HEK293 (cell line): Measurements from ENCODE around the gene DDX10.

Experiments
- CTCF ChIA-PET: fragments of 350-600 bp; formaldehyde crosslinking; extraction: SDS; loops from one replicate; lab custom pipeline; 2021; ENCODE audit warnings: antibody characterized with exemption; lab: Yijun Ruan, JAX
- POLR2A ChIA-PET: fragments of 300-600 bp; formaldehyde crosslinking; extraction: SDS; loops from one replicate; lab custom pipeline; 2020; ENCODE audit warnings: antibody characterized with exemption, inconsistent platforms; lab: Yijun Ruan, JAX
- H3K27ac ChIP-seq: fragments of 200-500 bp; sonication (Bioruptor generic); 2 replicates; pipeline ENCODE4 v1.5.1; 2014; ENCODE audit warnings: low read depth, low read length, control low read depth, inconsistent platforms; ENCODE audit errors: extremely low read depth
- H3K36me3 ChIP-seq, 2 experiments: fragments of 200-500 bp in 1 of 2; sonication (Bioruptor generic) in 1 of 2; 1 replicate in 1 of 2; 2 replicates in 1 of 2; pipeline ENCODE4 v1.5.1; 2014 to 2017; ENCODE audit warnings: inconsistent platforms in 2 of 2, low read length in 2 of 2; ENCODE audit not compliant: control insufficient read depth in 2 of 2, insufficient read depth in 1 of 2
- H3K4me1 ChIP-seq: fragments of 200-500 bp; sonication (Bioruptor generic); 2 replicates; pipeline ENCODE4 v1.5.1; 2014; ENCODE audit warnings: mild to moderate bottlenecking, low read length, inconsistent platforms; ENCODE audit not compliant: control insufficient read depth, insufficient read depth
- H3K4me3 ChIP-seq: 2 replicates; pipeline ENCODE4 v1.5.1; 2011; ENCODE audit warnings: low read depth, mild to moderate bottlenecking, control low read depth, low read length, moderate library complexity
- H3K9me3 ChIP-seq: fragments of 200-500 bp; sonication (Bioruptor generic); 2 replicates; pipeline ENCODE4 v1.5.1; 2014; ENCODE audit warnings: low read depth, low read length, inconsistent platforms; ENCODE audit not compliant: control insufficient read depth, insufficient read depth
- CTCF ChIP-seq: fragments of 450-650 bp; formaldehyde crosslinking; IDR thresholded peaks from 2 replicates; pipeline ENCODE4 v1.5.1; 2016; ENCODE audit warnings: missing biosample characterization, missing genetic modification characterization
- RBAK ChIP-seq: fragments of 450-650 bp; formaldehyde crosslinking; IDR thresholded peaks from 2 replicates; pipeline ENCODE4 v1.5.1; 2016; ENCODE audit warnings: missing biosample characterization, missing genetic modification characterization
- SALL2 ChIP-seq: fragments of 450-650 bp; formaldehyde crosslinking; IDR thresholded peaks from 2 replicates; pipeline ENCODE4 v1.5.0; 2017; ENCODE audit warnings: missing biosample characterization, mild to moderate bottlenecking, missing genetic modification characterization, borderline replicate concordance
- ZBTB10 ChIP-seq: fragments of 450-650 bp; formaldehyde crosslinking; IDR thresholded peaks from 2 replicates; pipeline ENCODE4 v1.5.1; 2016; ENCODE audit warnings: missing biosample characterization, missing genetic modification characterization
- ZBTB11 ChIP-seq: fragments of 450-650 bp; formaldehyde crosslinking; conservative IDR thresholded peaks from 2 replicates; pipeline ENCODE4 v1.5.1; 2016; ENCODE audit warnings: low read depth, missing biosample characterization, missing genetic modification characterization
- ZFP37 ChIP-seq: fragments of 450-650 bp; formaldehyde crosslinking; IDR thresholded peaks from 2 replicates; pipeline ENCODE4 v1.5.1; 2016; ENCODE audit warnings: missing biosample characterization, missing genetic modification characterization
- ZNF266 ChIP-seq: fragments of 450-650 bp; formaldehyde crosslinking; IDR thresholded peaks from 2 replicates; pipeline ENCODE4 v1.5.1; 2016; ENCODE audit warnings: missing biosample characterization, missing genetic modification characterization, low read depth
- ZNF629 ChIP-seq: fragments of 450-650 bp; formaldehyde crosslinking; IDR thresholded peaks from 2 replicates; pipeline ENCODE4 v1.5.1; 2017; ENCODE audit warnings: missing biosample characterization, missing genetic modification characterization
- ZNF654 ChIP-seq: fragments of 450-650 bp; formaldehyde crosslinking; IDR thresholded peaks from 2 replicates; pipeline ENCODE4 v1.5.1; 2016; ENCODE audit warnings: low read depth, missing biosample characterization, missing genetic modification characterization
- ZNF677 ChIP-seq: fragments of 450-650 bp; IDR thresholded peaks from 2 replicates; pipeline ENCODE4 v1.5.0; 2018; ENCODE audit warnings: missing biosample characterization, mild to moderate bottlenecking, missing genetic modification characterization, moderate library complexity
- ZNF704 ChIP-seq: fragments of 450-650 bp; formaldehyde crosslinking; IDR thresholded peaks from 2 replicates; pipeline ENCODE4 v1.5.1; 2016; ENCODE audit warnings: missing biosample characterization, missing genetic modification characterization
- ZNF830 ChIP-seq: fragments of 450-650 bp; IDR thresholded peaks from 2 replicates; pipeline ENCODE4 v1.5.0; 2018; ENCODE audit warnings: missing biosample characterization, missing genetic modification characterization, low read depth, mild to moderate bottlenecking, moderate library complexity
- ZSCAN16 ChIP-seq: fragments of 450-650 bp; formaldehyde crosslinking; IDR thresholded peaks from 2 replicates; pipeline ENCODE4 v1.5.1; 2016; ENCODE audit warnings: missing biosample characterization, missing genetic modification characterization
- ZSCAN4 ChIP-seq: fragments of 450-650 bp; formaldehyde crosslinking; IDR thresholded peaks from 2 replicates; pipeline ENCODE4 v1.5.1; 2017; ENCODE audit warnings: missing biosample characterization, missing genetic modification characterization

The DDX10 gene

GRCh38 chr11:108694846-108695245 lies 30.0 kb downstream of the DDX10 start:
- Histone ChIP-seq H3K36me3 (peaks cover 0 to 55% of the 10 kb centered on the region in 2 experiments; a peak in 2 of 3 replicates), H3K27ac (no peak overlapping the region), H3K9me3 (no peaks in the 10 kb centered on the region), H3K4me1 (no peaks in the 10 kb centered on the region), H3K4me3 (no peak overlapping the region)
- POLR2A ChIA-PET: no interaction called here
- CTCF ChIA-PET: interaction anchor here (0.6 to 0.8 kb wide), 6 partner anchors 90 to 1011 kb away, joined by 3 to 7 read pairs (median 3); no protein-coding TSS in a partner anchor
- no peak for TF ChIP-seq ZBTB11 (tag by site-specific recombination)
- TF ChIP-seq ZSCAN4 (tag by site-specific recombination): no peak
- TF ChIP-seq SALL2 (tag by site-specific recombination): no peak
- TF ChIP-seq ZSCAN16 (tag by site-specific recombination): no peak

- no peaks in the 10 kb centered on the region for H3K9me3 ChIP-seq
- ChIA-PET CTCF (interaction anchor here (0.5 to 2.9 kb wide), 26 partner anchors 13 to 1241 kb away, joined by 3 to 23 read pairs (median 4); no protein-coding TSS in a partner anchor), POLR2A (interaction anchor here (0.6 kb wide), 1 partner anchor 174 kb away, joined by 3 read pairs; no protein-coding TSS in a partner anchor)
- no peak overlapping the region for H3K27ac ChIP-seq
- H3K4me3 ChIP-seq: no peak overlapping the region
- TF ChIP-seq ZBTB10 (tag by site-specific recombination): no peak
- peak; percentile 84 for TF ChIP-seq ZNF654 (tag by site-specific recombination)
- TF ChIP-seq CTCF (tag by site-specific recombination): peak; percentile 57
- no peaks in the 10 kb centered on the region for H3K4me1 ChIP-seq
- peaks cover 0 to 40% of the 10 kb centered on the region in 2 experiments; a peak in 2 of 3 replicates for H3K36me3 ChIP-seq
Observed at GRCh38 chr11:108697872-108698473, 33.1 kb downstream of the DDX10 start.

- CTCF ChIA-PET: interaction anchor here (0.6 to 2.9 kb wide), 13 partner anchors 11 to 1240 kb away, joined by 3 to 23 read pairs (median 5); no protein-coding TSS in a partner anchor
- Histone ChIP-seq H3K4me3 (no peak overlapping the region), H3K4me1 (no peaks in the 10 kb centered on the region), H3K36me3 (peaks cover 0 to 32% of the 10 kb centered on the region in 2 experiments; a peak in 2 of 3 replicates), H3K9me3 (no peaks in the 10 kb centered on the region), H3K27ac (no peak overlapping the region)
- POLR2A ChIA-PET: no interaction called here
- no peak for TF ChIP-seq CTCF (tag by site-specific recombination)
- no peak for TF ChIP-seq ZNF266 (tag by site-specific recombination)
- TF ChIP-seq RBAK (tag by site-specific recombination): no peak
- no peak for TF ChIP-seq ZFP37 (tag by site-specific recombination)
- no peak for TF ChIP-seq ZNF830 (tag by site-specific recombination)
- no peak for TF ChIP-seq ZNF629
- no peak for TF ChIP-seq ZNF704 (tag by site-specific recombination)
- TF ChIP-seq ZNF677 (tag by site-specific recombination): no peak
Observed at GRCh38 chr11:108698844-108699642, 34.2 kb downstream of the DDX10 start.
